ENCODE results near the gene CWC27.

CWC27 gene

DNA sequence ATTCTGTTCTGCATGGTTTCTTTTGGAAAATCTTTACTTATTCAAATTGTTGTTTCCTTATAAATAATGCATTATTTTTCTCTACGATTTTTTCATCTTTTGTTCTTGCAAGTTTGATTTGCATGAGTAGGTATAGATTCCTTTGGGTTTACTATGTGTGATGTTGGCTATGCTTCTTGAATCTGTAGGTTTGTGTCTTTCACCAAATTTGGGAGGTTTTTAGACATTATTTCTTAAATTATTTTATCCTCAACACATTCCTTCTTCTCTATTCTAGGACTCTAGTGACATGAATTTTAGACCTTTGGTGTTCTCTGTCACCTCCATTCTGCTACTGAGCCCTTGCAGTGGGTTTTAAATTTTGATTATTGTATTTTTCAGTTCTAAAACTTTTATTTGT is 219.0 kb downstream of the CWC27 start:
- Mint-ChIP-seq H3K27ac (no peak overlapping the region), H3K9me3 (peaks cover 5% of the 10 kb centered on the region), H3K27me3 (no peaks in the 10 kb centered on the region), H3K4me1 (no peaks in the 10 kb centered on the region), H3K36me3 (peaks cover 54% of the 10 kb centered on the region), H3K4me3 (no peak overlapping the region)
- no peak for ATAC-seq

DNA sequence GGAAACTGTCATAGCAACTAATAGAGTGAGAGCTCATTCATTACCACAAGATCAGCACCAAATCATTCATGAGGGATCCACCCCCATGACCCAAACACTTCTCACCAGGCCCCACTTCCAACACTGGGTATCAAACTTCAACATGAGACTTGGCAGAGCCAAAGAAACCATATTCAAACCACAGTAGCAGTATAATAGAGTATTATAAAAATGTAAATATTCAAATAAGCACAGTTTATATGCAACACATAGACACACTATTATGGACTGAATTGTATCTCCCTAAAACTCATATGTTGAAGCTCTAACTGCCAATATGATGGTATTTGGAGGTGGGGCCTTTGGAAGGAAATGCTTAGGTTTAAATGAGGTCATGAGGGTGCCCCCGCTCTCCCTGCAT is 240.5 kb downstream of the CWC27 start:
- H3K4me1 Mint-ChIP-seq, result no peaks in the 10 kb centered on the region
- no peak for ATAC-seq
- no peak overlapping the region for H3K27ac Mint-ChIP-seq
- no peak overlapping the region for H3K4me3 Mint-ChIP-seq
- no peaks in the 10 kb centered on the region for H3K27me3 Mint-ChIP-seq
- no peaks in the 10 kb centered on the region for H3K9me3 Mint-ChIP-seq
- peaks cover 16% of the 10 kb centered on the region for H3K36me3 Mint-ChIP-seq

DNA sequence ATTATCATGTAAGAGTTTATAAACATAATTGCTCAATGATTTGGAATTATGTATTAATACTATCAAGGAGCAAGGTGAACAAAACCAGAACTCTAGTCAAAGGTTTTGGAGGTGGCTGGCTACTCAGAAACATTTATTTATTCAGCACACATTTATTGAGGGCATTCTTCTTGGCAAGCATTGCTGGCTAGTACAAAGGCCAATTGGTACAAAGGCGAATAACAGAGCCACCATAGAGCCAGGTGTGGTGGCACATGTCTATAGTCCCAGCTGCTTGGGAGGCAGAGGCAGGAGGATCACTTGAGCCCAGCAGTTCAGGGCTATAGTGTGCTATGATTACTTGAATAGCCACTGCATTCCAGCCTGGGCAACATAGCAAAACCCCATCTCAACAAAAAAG is 242.1 kb downstream of the CWC27 start:
- H3K4me1 Mint-ChIP-seq, result no peaks in the 10 kb centered on the region
- H3K9me3 Mint-ChIP-seq, result no peaks in the 10 kb centered on the region
- no peak for ATAC-seq
- no peaks in the 10 kb centered on the region for H3K27me3 Mint-ChIP-seq
- H3K4me3 Mint-ChIP-seq, result no peak overlapping the region
- peaks cover 12% of the 10 kb centered on the region for H3K36me3 Mint-ChIP-seq
- H3K27ac Mint-ChIP-seq, result no peak overlapping the region

DNA sequence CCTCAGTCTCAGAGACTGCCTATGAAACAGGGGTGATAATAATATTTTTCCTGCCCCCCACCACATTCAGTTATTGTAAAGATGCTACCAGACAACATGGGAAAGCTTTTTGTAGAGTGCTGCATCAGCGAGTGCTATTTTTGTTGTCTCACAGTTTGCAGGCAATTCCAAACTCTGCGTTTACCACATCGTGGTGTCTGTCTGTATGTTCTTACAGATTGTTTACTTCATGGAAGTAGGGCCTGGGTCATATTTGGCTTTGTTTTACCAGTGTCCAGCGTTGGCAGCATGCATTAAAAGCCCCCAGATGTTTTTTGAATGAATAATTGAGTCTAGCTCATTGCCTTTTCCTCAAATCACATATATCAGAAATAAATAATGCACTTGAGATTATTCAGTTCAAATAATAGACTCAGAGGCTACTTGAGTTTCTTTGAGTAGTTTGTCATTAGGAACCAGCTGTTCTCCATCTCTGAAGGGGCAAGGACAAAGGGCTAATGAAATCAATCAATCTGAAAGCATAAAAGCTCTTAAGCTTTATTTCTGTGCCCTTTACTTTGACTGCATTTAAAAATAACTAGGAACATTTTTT is 243.7 kb downstream of the CWC27 start:
- Mint-ChIP-seq H3K4me3 (no peak overlapping the region), H3K4me1 (no peaks in the 10 kb centered on the region), H3K27ac (no peak overlapping the region), H3K36me3 (peaks cover 6% of the 10 kb centered on the region), H3K9me3 (no peaks in the 10 kb centered on the region), H3K27me3 (no peaks in the 10 kb centered on the region)
- ATAC-seq, result no peak

DNA sequence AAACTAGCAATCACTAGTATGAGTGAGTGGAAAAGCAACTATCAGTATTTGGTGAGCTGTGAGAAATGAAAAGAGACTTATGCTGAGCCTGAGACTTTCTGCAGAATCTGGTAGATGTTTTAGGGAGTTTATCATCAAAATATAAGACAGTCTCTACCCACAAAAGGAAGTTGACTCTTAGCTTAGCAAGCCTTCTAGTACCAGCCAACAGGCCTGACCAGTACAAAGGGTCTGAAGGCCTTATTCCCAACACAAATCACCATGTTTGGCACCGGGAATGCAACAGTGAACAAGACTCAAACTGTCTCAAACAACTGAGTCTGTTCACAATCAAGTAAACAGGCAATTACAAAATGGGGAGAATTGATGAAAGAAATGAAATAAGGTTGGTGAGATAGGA is 244.4 kb downstream of the CWC27 start:
- Mint-ChIP-seq H3K27ac (no peak overlapping the region), H3K27me3 (no peaks in the 10 kb centered on the region), H3K4me3 (no peak overlapping the region), H3K4me1 (no peaks in the 10 kb centered on the region), H3K36me3 (peaks cover 6% of the 10 kb centered on the region), H3K9me3 (no peaks in the 10 kb centered on the region)
- ATAC-seq, result no peak

DNA sequence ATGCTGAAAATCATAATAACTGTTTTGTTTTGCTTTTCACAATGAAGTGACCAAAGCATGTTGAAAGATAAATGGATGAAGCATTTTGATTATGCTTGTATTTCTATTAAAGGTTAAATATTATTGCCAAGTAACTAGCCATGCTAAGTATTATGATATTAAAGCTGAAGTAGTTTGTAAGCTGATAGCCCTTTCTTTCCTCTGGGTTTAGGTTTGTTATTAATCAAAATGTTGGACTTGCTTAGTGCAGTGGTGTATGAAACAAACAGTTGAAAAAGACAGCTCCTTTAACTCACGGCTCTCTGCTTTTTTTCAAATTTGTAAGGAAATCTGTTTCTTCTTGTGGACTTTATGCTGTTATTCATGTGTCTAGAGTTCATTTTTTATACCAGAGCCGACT is 246.0 kb downstream of the CWC27 start:
- H3K4me3 Mint-ChIP-seq, result no peak overlapping the region
- ATAC-seq, result no peak
- no peak overlapping the region for H3K27ac Mint-ChIP-seq
- H3K9me3 Mint-ChIP-seq, result no peaks in the 10 kb centered on the region
- peaks cover 4% of the 10 kb centered on the region for H3K36me3 Mint-ChIP-seq
- H3K4me1 Mint-ChIP-seq, result no peaks in the 10 kb centered on the region
- no peaks in the 10 kb centered on the region for H3K27me3 Mint-ChIP-seq

DNA sequence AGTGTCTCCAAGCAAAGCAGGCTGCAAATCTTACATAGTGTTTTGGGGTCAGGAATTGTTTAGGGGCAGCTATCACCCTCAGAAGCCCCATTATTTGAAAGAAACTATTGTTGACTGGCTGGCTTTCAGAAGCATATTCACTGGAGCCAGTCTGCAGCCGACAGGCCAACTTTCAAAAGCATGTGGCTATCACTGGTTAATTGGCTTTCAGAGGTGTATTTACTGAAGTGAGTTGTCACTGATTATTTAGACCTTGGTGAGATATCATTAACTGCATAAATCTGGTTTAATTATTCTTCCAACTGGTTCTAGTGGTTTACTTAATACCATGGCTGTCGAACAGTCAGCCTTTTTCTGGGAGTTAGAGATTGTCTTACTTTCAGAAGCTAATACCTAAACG is 247.0 kb downstream of the CWC27 start:
- Mint-ChIP-seq H3K4me3 (no peak overlapping the region), H3K27ac (no peak overlapping the region), H3K9me3 (no peaks in the 10 kb centered on the region), H3K4me1 (no peaks in the 10 kb centered on the region), H3K27me3 (no peaks in the 10 kb centered on the region), H3K36me3 (no peaks in the 10 kb centered on the region)
- no peak for ATAC-seq

DNA sequence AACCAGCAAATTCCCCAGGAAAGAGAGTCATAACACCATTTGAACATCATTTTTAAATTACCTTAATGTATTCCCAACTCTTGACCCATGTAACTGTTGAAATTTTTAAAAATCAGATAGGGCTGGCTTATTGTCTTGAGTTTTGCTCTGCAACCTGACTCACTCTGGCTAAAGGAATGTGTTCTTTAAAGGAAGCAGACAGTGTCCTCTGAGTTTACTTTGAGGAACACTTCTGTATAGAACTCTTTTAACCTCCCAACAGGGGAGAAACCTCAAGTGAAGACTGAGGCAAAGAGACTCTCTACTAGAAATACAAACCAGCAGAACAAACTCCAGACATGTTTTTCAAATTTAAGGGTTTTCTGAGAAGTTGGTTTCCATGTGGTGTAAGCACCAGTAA is 248.9 kb downstream of the CWC27 start:
- Mint-ChIP-seq H3K36me3 (no peaks in the 10 kb centered on the region), H3K4me3 (no peak overlapping the region), H3K9me3 (no peaks in the 10 kb centered on the region), H3K27me3 (no peaks in the 10 kb centered on the region), H3K27ac (no peak overlapping the region), H3K4me1 (peaks cover 14% of the 10 kb centered on the region)
- no peak for ATAC-seq

DNA sequence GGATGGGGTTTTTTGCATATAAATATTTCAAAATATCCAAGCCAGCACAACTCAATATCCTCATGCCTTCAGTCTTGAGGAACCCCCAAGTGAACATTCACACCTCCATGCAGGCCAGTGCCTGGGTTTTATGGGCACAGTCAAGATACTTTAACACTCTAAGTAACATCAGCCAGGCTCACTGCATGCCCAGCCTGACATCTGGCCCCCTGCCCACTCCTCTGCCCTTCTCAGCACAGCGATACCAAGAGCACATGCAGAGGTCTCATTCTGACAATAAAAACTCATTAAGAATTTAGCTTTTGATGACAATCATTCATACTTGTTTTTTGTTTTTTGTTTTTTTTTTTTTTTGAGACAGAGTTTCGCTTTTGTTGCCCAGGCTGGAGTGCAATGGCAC is 250.0 kb downstream of the CWC27 start:
- H3K4me3 Mint-ChIP-seq, result no peak overlapping the region
- no peaks in the 10 kb centered on the region for H3K9me3 Mint-ChIP-seq
- H3K4me1 Mint-ChIP-seq, result peaks cover 14% of the 10 kb centered on the region
- H3K27me3 Mint-ChIP-seq, result no peaks in the 10 kb centered on the region
- no peak overlapping the region for H3K27ac Mint-ChIP-seq
- ATAC-seq, result no peak
- H3K36me3 Mint-ChIP-seq, result no peaks in the 10 kb centered on the region

DNA sequence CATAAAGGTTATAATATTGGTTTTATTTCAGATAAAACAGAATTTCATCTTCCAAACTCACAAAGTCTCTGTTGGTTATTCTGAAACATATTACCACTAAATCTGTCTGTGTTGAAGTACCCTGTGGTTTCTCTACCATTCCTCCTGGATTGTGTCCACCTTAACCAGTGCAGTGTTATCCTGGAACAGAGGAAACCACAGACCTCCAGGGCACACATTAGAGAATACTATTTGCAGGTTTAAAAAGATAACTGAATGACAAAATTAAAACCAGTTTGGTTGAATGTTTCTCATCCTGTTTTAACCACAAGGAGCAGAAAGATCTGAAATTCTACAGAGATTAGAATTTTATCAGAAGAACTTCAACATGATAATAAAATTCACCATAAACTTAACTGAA is 251.8 kb downstream of the CWC27 start:
- H3K36me3 Mint-ChIP-seq, result no peaks in the 10 kb centered on the region
- no peaks in the 10 kb centered on the region for H3K27me3 Mint-ChIP-seq
- H3K4me3 Mint-ChIP-seq, result no peak overlapping the region
- no peak for ATAC-seq
- H3K9me3 Mint-ChIP-seq, result no peaks in the 10 kb centered on the region
- H3K27ac Mint-ChIP-seq, result no peak overlapping the region
- peaks cover 14% of the 10 kb centered on the region for H3K4me1 Mint-ChIP-seq

DNA sequence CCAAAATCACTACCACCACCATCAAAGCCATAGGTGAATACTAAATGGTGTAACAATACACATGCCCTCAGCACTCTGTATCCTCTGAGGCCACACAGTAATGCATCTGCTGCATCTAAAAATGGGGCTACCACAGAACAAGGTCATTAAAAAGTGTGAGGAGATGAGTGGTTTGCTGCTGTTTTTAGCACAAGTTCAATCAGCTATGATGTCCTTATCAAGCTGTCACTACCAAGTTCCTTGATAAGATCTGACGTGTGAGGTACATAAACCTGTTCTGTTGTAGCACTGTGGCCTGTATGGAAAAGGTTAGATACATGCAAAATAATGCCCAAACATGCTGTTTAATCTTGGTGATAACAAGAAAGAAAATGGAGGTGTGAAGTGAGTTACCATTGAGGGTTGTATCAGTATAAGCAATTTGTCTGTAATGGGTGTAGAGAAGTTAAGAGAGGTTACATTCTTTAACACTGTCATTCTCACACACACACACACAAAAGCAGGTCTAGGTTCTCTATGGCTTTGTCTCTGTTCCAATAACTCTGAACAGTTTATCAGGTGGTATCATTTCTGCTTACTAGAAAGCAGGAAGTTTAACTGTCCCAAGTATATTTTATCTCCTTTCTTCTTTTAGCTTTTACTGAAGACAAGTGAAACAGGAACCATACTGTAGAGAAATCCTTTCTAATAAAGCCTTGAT is 252.9 kb downstream of the CWC27 start:
- no peak for ATAC-seq
- Mint-ChIP-seq H3K9me3 (no peaks in the 10 kb centered on the region), H3K27ac (no peak overlapping the region), H3K4me3 (no peak overlapping the region), H3K27me3 (no peaks in the 10 kb centered on the region), H3K4me1 (peaks cover 19% of the 10 kb centered on the region), H3K36me3 (no peaks in the 10 kb centered on the region)

DNA sequence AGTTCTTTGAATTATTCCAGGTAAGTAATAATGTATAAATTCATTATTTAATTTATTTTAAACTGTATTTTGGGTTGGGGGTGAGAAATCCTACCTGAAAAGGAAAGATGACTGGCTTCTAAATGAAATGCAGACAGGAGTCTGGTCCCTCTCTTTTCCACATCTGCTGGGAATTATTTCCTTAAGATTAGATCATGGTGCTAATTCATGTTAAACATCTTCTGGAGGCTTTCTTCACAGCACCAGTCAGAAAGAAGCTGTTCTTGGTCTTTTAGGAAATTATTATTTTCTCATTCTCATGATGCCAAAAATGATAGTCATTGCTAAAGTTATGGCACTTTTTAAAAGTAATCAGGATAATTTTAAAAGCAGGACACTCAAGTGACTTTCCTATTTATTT is 254.2 kb downstream of the CWC27 start:
- Mint-ChIP-seq H3K27ac (no peak overlapping the region), H3K4me3 (no peak overlapping the region), H3K4me1 (peaks cover 26% of the 10 kb centered on the region), H3K36me3 (no peaks in the 10 kb centered on the region), H3K9me3 (no peaks in the 10 kb centered on the region), H3K27me3 (no peaks in the 10 kb centered on the region)
- no peak for ATAC-seq

DNA sequence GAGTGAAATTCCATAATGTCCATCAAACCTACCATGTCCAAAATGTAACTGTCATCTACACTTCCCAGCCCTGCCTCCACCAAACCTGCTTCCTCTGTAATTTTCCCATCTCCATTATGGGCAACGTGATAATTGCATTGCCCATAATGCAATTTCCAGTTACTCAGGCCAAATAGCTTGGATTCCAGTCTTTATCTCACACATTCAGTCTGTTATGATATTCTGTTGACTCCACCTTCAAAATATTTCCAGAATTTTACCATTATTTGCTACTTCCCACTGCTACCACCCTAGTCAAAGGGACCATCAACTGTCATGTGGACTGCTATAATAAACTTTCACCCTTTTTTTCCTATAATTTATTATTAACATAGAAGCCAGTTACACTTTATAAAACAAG is 256.0 kb downstream of the CWC27 start:
- Mint-ChIP-seq H3K4me3 (no peak overlapping the region), H3K27me3 (no peaks in the 10 kb centered on the region), H3K36me3 (no peaks in the 10 kb centered on the region), H3K27ac (no peak overlapping the region), H3K9me3 (no peaks in the 10 kb centered on the region), H3K4me1 (peaks cover 26% of the 10 kb centered on the region)
- no peak for ATAC-seq

DNA sequence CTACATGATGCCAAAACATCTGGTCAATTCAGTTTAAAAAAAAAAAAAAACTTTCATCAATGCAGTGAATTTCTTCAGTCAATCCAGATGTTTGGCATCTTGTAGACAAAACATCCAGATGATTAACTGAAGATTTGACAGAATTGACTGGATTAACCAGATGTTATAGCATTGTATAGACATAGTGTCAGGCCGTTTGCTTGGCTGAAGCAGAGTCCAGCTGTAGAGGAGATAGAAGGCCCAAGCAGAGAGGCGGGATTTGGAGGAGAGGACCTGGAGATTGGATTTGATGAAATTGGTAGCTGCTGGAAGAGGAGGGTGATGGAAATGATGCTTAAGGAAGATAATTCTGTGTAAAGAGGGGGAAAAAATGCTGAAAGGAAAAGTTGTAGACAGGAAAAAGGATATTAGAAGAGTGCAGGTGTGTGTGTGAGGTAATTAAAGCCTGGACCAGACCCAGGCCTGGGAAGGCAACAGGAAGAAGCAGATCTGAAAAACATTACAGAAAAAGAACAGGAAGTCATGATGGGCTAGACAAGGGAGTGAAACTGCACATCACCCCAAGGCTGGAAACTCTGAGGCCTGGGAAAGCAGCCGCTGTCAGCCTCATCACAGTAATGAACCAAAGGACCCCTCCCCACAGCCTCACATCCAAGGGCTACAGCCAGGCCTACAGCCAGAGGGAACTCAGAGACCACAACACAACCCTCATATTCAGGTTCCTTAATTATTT is 258.3 kb downstream of the CWC27 start:
- peak; percentile 12 for ATAC-seq
- Mint-ChIP-seq H3K27me3 (no peaks in the 10 kb centered on the region), H3K9me3 (no peaks in the 10 kb centered on the region), H3K36me3 (no peaks in the 10 kb centered on the region), H3K27ac (peak overlapping the region; percentile 26), H3K4me3 (no peak overlapping the region), H3K4me1 (peaks cover 17% of the 10 kb centered on the region)

DNA sequence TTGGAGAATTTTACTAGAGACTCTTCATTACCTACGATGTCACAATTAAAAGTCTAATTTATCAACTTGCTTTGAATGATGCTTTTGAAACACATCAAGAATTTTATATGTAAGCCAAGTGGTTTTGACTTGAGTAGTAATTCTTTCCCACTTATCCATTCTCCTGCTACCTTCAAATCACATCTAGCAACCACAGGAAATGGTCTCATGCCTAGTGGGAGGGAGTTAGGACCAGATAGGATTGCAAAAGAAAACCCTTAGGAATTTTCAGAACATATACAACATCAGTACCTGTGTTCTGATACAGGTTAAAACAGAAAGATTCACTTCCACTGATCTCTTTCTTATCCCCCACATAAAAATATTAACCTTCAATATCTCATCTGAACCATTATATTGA is 260.4 kb downstream of the CWC27 start:
- Mint-ChIP-seq H3K27ac (no peak overlapping the region), H3K4me1 (peaks cover 14% of the 10 kb centered on the region), H3K9me3 (no peaks in the 10 kb centered on the region), H3K27me3 (no peaks in the 10 kb centered on the region), H3K4me3 (no peak overlapping the region), H3K36me3 (no peaks in the 10 kb centered on the region)
- ATAC-seq, result no peak

DNA sequence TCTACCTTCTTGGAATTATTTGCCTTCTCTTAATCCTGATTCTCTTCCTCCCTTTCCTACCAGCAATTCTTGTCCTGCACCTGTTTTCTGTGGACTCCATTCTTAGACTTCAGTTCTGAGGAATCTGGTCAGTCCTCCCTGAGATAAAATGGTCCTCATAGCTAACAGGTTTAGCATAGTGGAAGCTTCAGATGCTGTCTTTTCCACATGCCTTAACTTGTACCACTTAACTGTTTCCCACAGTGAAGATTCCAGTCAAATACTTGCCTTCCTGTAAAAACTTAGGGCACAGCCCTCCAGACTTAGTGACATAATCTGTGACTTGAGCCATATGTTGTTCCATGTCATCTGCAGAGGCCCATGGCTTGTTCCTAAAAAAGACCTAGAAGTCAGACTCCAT is 261.3 kb downstream of the CWC27 start:
- no peak for ATAC-seq
- H3K4me3 Mint-ChIP-seq, result no peak overlapping the region
- H3K9me3 Mint-ChIP-seq, result no peaks in the 10 kb centered on the region
- no peak overlapping the region for H3K27ac Mint-ChIP-seq
- H3K27me3 Mint-ChIP-seq, result no peaks in the 10 kb centered on the region
- no peaks in the 10 kb centered on the region for H3K36me3 Mint-ChIP-seq
- peaks cover 23% of the 10 kb centered on the region for H3K4me1 Mint-ChIP-seq

Measured in stimulated activated memory B cell treated with anti-CD40 and anti-IgM and Interleukin-4, amounts not matched to agents 10 μg/mL and 1 μg/mL and 100 μg/mL, for 72 hours (primary cell).